ENCODE results near the gene KCNMA1. TPM values are rescaled to one million over a fixed set of nuclear protein-coding genes. Genes with fewer than 3 reads are reported as not detected.

The KCNMA1 gene
- total and polyA plus RNA-seq, 2 donors from 2014 or later = 4.2 to 8.9 TPM

DNA sequence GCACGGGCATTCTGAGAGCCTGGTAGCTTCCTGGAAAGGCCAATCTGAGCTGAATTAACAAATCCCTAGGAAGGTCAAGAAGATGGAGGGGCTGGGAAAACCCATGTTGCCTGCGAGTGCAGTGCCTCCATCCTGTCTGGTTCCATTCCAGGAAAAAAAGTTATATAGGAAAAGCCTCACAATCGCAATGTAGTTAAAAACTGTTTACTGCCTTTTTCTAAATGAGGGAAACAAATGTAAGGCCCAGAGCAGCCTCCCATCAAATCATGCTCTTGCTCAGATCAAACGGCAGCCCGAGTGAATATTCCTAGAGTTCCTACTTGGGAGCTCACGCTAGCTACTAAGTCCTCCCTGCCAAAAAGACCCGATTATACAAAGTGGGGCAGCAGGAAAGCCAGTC, 179.9 kb downstream of the KCNMA1 start:
- Histone ChIP-seq H3K9me3 (ENCODE audit: control insufficient read depth in 2 of 3, insufficient read depth in 1 of 3, low read length in 3 of 3) (no peaks in the 10 kb centered on the region), H3K4me1 (ENCODE audit: control insufficient read depth in 2 of 3, insufficient read depth in 2 of 3, low read depth in 1 of 3, low read length in 3 of 3) (no peaks in the 10 kb centered on the region), H3K36me3 (ENCODE audit: control insufficient read depth in 2 of 3, insufficient read depth in 3 of 3, low read length in 3 of 3) (no peaks in the 10 kb centered on the region), H3K9ac (ENCODE audit: low read length in 3 of 3) (no peak overlapping the region), H3K27me3 (ENCODE audit: control insufficient read depth, insufficient read depth, low read length) (no peaks in the 10 kb centered on the region), H3K27ac (ENCODE audit: low read depth in 2 of 2, low read length in 2 of 2) (no peak overlapping the region), H3K4me3 (ENCODE audit: low read length in 3 of 3) (no peak overlapping the region)
- TF ChIP-seq, protein P1, sequence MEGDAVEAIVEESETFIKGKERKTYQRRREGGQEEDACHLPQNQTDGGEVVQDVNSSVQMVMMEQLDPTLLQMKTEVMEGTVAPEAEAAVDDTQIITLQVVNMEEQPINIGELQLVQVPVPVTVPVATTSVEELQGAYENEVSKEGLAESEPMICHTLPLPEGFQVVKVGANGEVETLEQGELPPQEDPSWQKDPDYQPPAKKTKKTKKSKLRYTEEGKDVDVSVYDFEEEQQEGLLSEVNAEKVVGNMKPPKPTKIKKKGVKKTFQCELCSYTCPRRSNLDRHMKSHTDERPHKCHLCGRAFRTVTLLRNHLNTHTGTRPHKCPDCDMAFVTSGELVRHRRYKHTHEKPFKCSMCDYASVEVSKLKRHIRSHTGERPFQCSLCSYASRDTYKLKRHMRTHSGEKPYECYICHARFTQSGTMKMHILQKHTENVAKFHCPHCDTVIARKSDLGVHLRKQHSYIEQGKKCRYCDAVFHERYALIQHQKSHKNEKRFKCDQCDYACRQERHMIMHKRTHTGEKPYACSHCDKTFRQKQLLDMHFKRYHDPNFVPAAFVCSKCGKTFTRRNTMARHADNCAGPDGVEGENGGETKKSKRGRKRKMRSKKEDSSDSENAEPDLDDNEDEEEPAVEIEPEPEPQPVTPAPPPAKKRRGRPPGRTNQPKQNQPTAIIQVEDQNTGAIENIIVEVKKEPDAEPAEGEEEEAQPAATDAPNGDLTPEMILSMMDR (IDR thresholded peaks at IDR 0.05; ENCODE audit: borderline replicate concordance, extremely low read depth, insufficient read depth) = no peak
- intact Hi-C loops (cut with DNase I) = no loop called here
- DNase-seq = no peak
- FAIRE-seq = no peak

DNA sequence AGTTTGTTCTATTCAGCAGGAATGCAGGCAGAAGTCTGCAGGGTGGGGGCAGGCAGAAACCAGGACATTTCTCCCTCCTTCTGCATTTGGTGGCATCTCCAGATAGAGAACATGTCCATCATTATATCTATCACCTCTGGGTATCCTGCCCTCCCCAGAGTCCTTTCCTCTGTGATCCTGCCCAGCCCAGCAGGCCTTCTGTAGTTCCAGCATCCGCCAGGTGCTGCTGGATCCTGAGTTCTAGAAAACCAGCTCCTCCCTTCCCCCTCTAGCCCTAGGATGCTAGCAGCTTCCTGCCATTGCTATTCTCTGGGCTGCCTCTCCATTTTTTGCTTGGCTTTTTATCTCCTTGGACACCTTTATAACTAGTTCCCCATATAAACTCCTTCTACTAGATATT, 180.3 kb downstream of the KCNMA1 start:
- no peaks in the 10 kb centered on the region for H3K4me1 ChIP-seq (ENCODE audit: control insufficient read depth in 2 of 3, insufficient read depth in 2 of 3, low read depth in 1 of 3, low read length in 3 of 3)
- DNase-seq (no peak), FAIRE-seq (no peak)
- TF ChIP-seq, protein P1 (IDR thresholded peaks at IDR 0.05; ENCODE audit: borderline replicate concordance, extremely low read depth, insufficient read depth) = no peak
- H3K27ac ChIP-seq (ENCODE audit: low read depth in 2 of 2, low read length in 2 of 2) = no peak overlapping the region
- H3K4me3 ChIP-seq (ENCODE audit: low read length in 3 of 3) = no peak overlapping the region
- H3K9ac ChIP-seq (ENCODE audit: low read length in 3 of 3) = no peak overlapping the region
- intact Hi-C loops (cut with DNase I) = no loop called here
- H3K27me3 ChIP-seq (ENCODE audit: control insufficient read depth, insufficient read depth, low read length) = no peaks in the 10 kb centered on the region
- no peaks in the 10 kb centered on the region for H3K36me3 ChIP-seq (ENCODE audit: control insufficient read depth in 2 of 3, insufficient read depth in 3 of 3, low read length in 3 of 3)
- H3K9me3 ChIP-seq (ENCODE audit: control insufficient read depth in 2 of 3, insufficient read depth in 1 of 3, low read length in 3 of 3) = no peaks in the 10 kb centered on the region

DNA sequence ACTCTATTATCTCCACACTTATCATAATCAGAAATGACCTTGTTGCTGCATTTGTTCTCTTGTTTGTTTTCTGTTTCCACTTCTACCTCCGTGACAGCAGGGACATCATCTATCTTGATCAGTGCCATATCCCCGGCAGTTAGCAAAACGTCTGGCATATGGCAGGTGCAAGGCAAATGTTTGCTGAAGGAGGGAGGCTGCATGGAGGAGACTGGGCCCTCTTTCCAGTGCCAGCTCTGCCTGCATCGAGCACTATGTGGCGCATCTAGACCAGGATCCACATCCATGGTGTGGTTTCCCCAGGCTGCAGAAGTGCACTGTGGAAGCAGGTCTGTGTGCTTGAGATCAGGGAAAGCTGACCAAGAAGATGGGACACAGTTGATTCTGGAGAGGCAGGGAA, 181.2 kb downstream of the KCNMA1 start:
- Histone ChIP-seq H3K4me1 (ENCODE audit: control insufficient read depth in 2 of 3, insufficient read depth in 2 of 3, low read depth in 1 of 3, low read length in 3 of 3) (no peaks in the 10 kb centered on the region), H3K9ac (ENCODE audit: low read length in 3 of 3) (no peak overlapping the region), H3K4me3 (ENCODE audit: low read length in 3 of 3) (no peak overlapping the region), H3K9me3 (ENCODE audit: control insufficient read depth in 2 of 3, insufficient read depth in 1 of 3, low read length in 3 of 3) (no peaks in the 10 kb centered on the region), H3K36me3 (ENCODE audit: control insufficient read depth in 2 of 3, insufficient read depth in 3 of 3, low read length in 3 of 3) (no peaks in the 10 kb centered on the region), H3K27ac (ENCODE audit: low read depth in 2 of 2, low read length in 2 of 2) (no peak overlapping the region), H3K27me3 (ENCODE audit: control insufficient read depth, insufficient read depth, low read length) (no peaks in the 10 kb centered on the region)
- TF ChIP-seq, protein P1 (IDR thresholded peaks at IDR 0.05; ENCODE audit: borderline replicate concordance, extremely low read depth, insufficient read depth) = no peak
- FAIRE-seq = no peak
- intact Hi-C loops (cut with DNase I) = no loop called here
- no peak for DNase-seq

DNA sequence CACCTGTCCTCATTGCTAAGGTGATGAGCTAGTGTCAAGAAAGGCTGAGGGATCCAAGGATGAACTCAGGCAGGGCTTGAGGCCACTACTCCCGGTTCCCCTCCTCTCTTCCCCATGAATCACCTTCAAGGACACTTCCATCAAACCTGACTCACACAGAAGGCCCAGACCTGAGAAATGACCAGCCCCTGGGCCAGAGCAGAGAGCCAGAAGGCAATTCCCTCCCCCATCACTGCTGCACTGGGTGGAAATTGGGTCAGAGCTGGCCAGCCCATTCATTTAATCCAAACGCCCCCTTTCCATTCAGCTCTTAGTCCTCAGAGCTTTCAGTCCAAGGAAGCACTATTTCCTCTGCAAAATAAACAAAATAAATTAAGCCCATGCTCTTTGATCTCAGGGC, 182.0 kb downstream of the KCNMA1 start:
- Histone ChIP-seq H3K27ac (ENCODE audit: low read depth in 2 of 2, low read length in 2 of 2) (no peak overlapping the region), H3K4me3 (ENCODE audit: low read length in 3 of 3) (no peak overlapping the region), H3K36me3 (ENCODE audit: control insufficient read depth in 2 of 3, insufficient read depth in 3 of 3, low read length in 3 of 3) (no peaks in the 10 kb centered on the region), H3K9me3 (ENCODE audit: control insufficient read depth in 2 of 3, insufficient read depth in 1 of 3, low read length in 3 of 3) (no peaks in the 10 kb centered on the region), H3K4me1 (ENCODE audit: control insufficient read depth in 2 of 3, insufficient read depth in 2 of 3, low read depth in 1 of 3, low read length in 3 of 3) (no peaks in the 10 kb centered on the region), H3K27me3 (ENCODE audit: control insufficient read depth, insufficient read depth, low read length) (no peaks in the 10 kb centered on the region), H3K9ac (ENCODE audit: low read length in 3 of 3) (no peak overlapping the region)
- intact Hi-C loops (cut with DNase I) = no loop called here
- DNase-seq (no peak), FAIRE-seq (no peak)
- TF ChIP-seq, protein P1 (IDR thresholded peaks at IDR 0.05; ENCODE audit: borderline replicate concordance, extremely low read depth, insufficient read depth) = no peak

Data from kidney (tissue), 14 donors.